ENCODE data around the gene HSCB.
"Not testable (repeated sequence)": the region's sequence is repeated elsewhere in the genome, so short reads cannot be mapped to it uniquely, and the experiment has no call there.

HSCB gene

GRCh38 chr22:28741200-28741784 is 547 bp upstream of the HSCB start:
- no peak for DNase-seq

- no peak for DNase-seq
These were observed 723 bp downstream of the HSCB start for GRCh38 chr22:28742562-28742962.

DNA sequence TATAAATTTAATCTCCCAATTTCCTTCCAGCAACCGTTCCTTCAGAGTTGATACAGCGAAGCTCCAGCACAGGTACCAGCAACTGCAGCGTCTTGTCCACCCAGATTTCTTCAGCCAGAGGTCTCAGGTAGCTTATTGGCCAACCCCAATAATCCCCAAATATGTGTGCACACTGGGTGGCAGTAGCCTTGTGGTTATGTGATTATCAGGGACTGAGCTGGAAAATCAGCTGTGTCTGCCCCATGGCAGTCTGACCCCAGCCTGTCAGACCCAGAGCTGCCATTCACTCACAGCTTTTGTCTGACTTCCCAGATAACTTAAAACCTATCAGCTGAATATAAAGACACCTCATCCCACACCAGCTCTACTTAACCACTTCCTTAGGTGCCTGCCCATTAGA is 2.0 kb downstream of the HSCB start:
- DNase-seq = no peak

GRCh38 chr22:28750471-28750881 is 8.6 kb downstream of the HSCB start:
- no peak for DNase-seq

DNA sequence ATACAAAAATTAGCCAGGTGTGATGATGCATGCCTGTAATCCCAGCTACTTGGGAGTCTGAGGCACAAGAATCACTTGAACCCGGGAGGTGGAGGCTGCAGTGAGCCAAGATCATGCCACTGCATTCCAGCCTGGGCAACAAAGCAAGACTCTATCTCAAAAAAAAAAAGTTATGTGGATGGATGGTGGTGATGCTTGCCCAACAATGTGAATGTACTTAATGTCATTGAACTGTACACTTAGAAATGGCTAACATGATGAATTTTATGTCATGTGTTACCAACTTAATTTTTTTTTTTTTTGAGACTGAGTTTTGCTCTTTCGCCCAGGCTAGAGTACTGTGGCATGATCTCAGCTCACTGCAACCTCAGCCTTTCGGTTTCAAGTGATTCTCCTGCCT is 12.7 kb downstream of the HSCB start:
- DNase-seq = not testable (repeated sequence)

DNA sequence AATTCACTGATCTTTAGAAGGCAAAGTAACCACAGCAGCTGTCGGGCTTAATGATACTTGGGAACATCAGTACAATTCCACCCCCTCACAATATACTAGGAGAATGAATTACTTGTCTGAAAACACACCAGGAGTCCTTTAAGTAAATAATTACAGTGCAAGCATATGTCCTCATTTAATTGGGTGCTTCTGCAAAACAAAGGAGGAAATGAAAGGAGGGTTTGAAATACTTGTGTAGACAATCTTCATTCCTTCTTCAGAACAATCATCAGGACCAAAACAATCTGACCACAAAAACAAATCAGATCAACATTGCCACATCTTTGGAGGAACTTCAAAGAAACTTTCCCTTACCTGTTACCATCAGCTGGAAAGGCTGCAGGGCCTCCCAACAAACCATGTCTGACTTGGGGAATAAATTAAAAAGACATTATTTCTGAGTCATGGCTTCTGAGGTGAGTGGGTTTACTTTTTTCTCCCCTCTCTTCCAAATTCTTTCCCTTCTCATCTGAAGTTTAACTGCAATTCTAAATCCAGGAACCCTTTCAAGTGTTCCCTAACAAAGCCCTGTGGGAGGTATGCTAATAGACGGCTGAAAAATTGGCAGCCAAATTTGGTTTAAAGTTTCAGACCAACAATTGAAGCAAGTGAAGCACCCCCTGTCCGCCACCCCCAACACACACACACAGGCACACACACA is 18.2 kb downstream of the HSCB start:
- DNase-seq = peak; percentile 18

- no peak for DNase-seq
These were observed 19.6 kb downstream of the HSCB start for GRCh38 chr22:28761449-28761755.

DNA sequence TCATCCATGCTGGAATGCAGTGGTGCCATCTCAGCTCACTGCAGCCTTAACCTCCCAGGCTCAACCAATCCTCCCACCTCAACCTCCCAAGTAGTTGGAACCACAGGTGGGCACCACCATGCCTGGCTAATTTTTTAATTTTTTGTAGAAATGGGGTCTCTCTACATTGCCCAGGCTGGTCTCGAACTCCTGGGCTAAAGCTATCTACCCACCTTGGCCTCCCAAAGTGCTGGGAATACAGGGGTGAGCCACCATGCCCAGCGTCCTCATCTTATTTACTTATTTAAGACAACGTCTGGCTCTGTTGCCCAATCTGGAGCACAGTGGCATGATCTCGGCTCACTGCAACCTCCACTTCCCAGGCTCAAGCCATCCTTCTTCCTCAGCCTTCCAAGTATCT is 20.2 kb downstream of the HSCB start:
- not testable (repeated sequence) for DNase-seq

- DNase-seq = no peak
These were observed 24.8 kb downstream of the HSCB start for GRCh38 chr22:28766628-28767027.

DNA sequence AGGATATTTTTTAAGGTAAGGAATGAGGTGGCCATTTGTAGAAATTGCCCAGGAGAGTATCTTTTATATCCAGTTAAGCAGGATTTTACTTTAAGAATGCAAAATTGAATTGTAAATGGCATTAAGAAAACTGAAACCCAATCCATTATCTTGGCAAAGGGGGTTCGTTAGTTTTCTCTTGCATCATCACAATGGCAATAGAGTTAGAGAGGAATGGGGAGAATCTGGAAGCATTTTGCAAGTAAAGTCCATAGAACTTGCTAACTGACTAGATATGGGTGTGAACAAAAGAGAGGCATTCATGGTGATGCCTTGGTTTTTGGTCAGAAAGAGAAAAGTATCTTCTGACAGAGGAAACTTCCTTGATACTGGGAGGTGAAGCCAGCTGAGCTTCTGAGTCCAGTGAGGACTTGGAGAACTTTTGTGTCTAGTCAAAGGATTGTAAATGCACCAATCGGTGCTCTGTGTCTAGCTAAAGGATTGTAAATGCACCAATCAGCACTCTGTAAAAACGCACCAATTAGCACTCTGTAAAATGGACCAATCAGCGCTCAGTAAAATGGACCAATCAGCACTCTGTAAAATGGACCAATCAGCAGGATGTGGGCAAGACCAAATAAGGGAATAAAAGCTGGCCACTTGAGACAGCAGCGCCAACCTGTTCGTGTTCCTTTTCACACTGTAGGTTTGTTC is 27.0 kb downstream of the HSCB start:
- DNase-seq = no peak

DNA sequence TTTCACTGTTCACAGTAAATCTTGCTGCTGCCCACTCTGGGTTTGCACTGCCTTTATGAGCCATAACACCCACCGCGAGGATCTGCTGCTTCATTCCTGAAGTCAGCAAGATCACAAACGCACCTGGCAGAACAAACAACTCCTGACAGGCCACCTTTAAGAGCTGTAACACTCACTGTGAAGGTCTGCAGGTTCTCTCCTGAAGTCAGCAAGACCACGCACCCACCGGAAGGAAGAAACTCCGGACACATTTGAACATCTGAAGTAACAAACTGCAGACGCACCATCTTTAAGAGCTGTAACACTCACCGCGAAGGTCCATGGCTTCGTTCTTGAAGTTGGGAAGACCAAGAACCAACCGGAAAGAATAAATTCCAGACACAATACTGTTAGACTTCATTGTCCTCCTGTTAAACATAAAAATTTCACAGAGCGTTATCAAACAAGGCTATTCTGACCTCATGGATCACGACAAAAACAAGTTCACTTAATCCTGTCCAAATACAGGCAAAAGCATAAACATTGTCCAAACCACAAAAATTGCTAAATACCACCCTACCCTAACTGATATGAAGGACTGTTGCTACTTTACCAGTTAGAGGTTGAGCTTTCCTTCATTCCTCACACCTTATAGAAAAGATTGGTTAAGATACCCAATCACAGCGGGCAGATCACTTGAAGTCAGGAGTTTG is 27.7 kb downstream of the HSCB start:
- DNase-seq = no peak

- no peak for DNase-seq
These were observed 29.5 kb downstream of the HSCB start for GRCh38 chr22:28771195-28771791.

DNA sequence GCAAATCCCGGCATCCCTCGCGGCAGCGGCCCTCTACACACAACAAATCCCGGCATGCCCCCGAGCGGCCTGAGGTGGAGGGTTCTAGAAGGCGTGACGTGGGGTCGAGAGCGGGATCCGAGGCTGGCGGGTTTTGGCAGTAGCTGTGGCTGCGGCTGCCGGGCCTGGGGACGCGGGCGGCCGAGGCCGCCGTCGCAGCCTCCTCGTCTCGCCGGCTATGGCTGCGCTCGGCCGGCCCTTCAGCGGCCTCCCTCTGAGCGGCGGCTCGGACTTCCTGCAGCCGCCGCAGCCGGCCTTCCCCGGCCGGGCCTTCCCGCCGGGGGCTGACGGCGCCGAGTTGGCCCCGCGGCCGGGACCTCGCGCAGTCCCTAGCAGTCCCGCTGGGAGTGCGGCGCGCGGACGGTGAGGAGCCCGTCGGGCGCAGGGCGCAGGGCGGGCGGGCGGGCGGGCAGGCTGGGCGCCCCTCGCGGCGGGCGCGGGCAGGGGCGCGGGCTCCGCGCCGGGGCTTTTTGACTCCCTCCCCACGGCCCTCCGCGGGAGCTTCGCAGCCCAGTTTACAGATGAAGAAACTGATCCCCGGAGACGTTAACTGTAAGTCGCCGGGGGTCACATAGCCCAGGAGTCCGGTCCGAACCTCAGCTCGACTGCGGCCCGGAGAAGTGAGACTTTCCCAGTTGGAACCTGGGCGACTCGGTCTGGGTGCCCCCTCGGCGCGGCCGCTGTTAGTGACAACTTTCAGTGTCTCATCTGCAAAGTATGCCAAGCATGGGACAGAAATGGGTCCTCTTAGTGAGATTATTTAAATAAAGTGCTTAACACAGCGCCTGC is 31.0 kb downstream of the HSCB start, which contains the start of gene CCDC117:
TSS of gene CCDC117 (plus strand) at position 63 of the 828 bp plus-strand sequence. CDS start at position 218, 155 bp downstream.
- peak; percentile 50 for DNase-seq

GRCh38 chr22:28773461-28773867 is 31.6 kb downstream of the HSCB start:
- no peak for DNase-seq

- DNase-seq = no peak
These were observed 32.5 kb downstream of the HSCB start for GRCh38 chr22:28774378-28774777.

DNA sequence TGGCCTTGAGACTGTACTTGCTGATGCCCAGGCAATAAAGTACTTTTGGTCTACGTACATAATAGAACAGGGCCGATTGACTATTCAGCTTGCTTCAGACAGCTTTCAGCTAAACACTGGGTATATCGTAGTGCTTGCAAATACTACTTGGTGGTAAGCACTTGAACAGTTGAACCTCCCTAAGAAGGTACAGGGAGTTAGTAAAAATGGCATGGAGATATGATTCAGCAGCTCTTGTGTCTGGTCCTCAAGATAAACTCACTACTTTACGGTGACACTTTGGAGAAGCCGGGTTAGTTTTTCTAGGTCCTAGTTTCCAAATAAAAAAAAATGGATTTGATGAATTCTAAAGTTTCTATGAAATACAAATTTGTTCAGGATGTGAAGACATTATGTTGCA is 38.0 kb downstream of the HSCB start:
- DNase-seq = no peak

DNA sequence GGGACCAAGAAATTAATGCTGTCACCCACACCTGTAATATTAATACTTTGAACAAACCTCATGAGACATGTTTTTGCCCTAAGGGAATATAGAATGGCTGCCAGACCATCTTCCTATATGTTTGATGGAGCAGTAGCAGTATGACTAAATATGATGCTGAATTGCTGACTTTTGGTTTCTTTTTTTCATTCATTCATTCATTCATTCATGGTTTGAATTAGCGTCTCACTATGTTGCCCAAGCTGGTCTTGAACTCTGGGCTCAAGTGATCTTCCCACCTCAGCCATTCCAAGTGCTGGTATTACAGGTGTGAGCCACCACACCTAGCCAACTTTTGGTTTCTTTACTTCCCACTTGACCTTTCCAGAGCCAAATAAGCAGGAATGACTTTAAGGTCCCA is 38.5 kb downstream of the HSCB start:
- no peak for DNase-seq

DNA sequence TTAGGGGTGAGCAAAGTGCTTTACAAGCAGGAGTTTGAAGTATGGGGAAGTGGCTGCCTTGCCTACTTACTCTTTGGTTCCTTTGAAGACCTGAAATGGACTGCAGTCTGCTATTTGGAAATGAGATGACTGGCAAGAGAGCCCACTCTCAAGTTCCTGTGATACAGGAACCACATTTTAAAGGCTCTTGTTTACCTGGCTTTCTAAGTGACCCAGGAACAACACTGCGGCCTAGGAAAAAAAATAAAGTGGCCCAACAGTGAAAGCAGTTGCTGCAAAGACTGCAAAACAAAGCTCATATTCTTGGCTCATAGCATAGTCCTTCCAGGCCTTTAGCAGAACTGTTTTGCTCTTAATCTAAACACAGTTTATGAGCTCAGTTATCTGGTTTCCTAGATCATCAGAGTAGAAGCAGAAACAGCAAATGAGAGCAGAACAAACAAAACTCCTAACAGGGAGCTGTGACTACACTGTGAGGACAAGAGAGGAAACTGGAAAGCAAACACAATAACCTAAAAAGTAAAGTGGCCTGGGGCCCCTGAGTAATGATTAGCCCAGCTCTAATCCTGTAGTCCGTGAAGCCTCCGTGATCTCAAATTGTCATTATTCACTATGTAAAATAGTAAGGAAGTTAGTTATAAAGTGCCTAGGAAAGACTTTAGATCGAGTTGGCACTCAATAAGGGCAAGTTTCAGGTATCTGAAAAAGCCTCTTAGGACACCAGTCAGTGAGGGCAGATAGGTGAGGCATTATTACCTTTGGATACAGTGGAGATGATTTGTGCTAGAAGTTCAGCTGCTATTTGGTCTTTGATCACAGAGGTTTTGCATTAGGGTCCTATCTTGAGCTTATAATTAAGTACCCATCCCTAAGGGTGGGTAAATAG is 42.2 kb downstream of the HSCB start:
- DNase-seq = no peak

- no peak for DNase-seq
These were observed 46.8 kb downstream of the HSCB start for GRCh38 chr22:28788601-28789000.

- DNase-seq = no peak
These were observed 49.3 kb downstream of the HSCB start for GRCh38 chr22:28791124-28791523.

DNA sequence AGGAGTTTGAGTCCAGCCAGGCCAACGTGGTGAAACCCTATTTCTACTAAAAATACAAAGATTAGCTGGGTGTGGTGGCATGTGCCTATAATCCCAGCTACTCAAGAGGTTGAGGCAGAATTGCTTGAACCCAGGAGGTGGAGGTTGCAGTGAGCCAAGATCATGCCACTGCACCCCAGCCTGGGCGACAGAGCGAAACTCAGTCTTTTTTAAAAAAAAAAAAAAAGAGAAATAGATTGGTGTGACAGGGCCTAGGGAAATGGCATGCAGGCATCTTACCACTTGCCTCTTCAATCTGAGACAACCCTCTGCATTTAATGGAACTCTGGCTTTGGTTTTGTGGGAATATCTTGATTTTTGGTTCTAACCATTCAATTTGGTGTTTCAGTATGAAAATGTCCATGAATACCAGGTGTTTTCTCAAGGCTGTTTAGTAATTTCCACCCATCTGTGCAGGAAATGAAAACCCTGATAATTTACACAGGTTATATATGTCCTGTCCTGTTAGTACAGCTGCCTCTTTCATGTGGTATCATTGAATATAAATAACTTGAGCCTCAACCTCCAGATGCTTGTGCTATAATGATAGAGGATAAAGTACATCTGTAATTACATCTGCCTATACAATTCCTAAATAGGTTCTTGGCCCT is 50.1 kb downstream of the HSCB start:
- DNase-seq = no peak

Data from NCI-H1417 treated with DMSO at 0.1 percent for 48 hours (cell line).